GM19035 (cell line): ENCODE measurements around the gene EXOSC2.

Experiments used
- ATAC-seq: cut with Tn5 transposase; IDR thresholded peaks from one replicate; pipeline ENCODE4 v1.9.1; 2021; ENCODE audit not compliant: unreplicated experiment

EXOSC2 gene

GRCh38 chr9:130693426-130694191 lies at the start of gene EXOSC2:
Gene EXOSC2, plus strand, starts transcription at chr9:130693780. Its CDS starts 12 bp downstream, at chr9:130693792.
- peak; percentile 91 for ATAC-seq

GRCh38 chr9:130651221-130651620 lies 42.4 kb upstream of the EXOSC2 start:
- ATAC-seq: no peak

GRCh38 chr9:130651752-130652151 lies 41.8 kb upstream of the EXOSC2 start:
- no peak for ATAC-seq

GRCh38 chr9:130654879-130655278 lies 38.7 kb upstream of the EXOSC2 start:
- ATAC-seq: no peak

GRCh38 chr9:130658893-130659698 lies 34.5 kb upstream of the EXOSC2 start:
- ATAC-seq: no peak

- ATAC-seq: no peak
Measured at GRCh38 chr9:130659699-130660248, 33.8 kb upstream of the EXOSC2 start.

- no peak for ATAC-seq
Measured at GRCh38 chr9:130660326-130660682, 33.3 kb upstream of the EXOSC2 start.

GRCh38 chr9:130660683-130661450 lies 32.7 kb upstream of the EXOSC2 start:
- ATAC-seq: no peak

- ATAC-seq: no peak
Measured at GRCh38 chr9:130661451-130662098, 32.0 kb upstream of the EXOSC2 start.

GRCh38 chr9:130662099-130662969 lies 31.2 kb upstream of the EXOSC2 start:
- ATAC-seq: no peak

GRCh38 chr9:130662970-130663257 lies 30.7 kb upstream of the EXOSC2 start:
- no peak for ATAC-seq

- ATAC-seq: no peak
Measured at GRCh38 chr9:130663258-130663976, 30.2 kb upstream of the EXOSC2 start.

- ATAC-seq: no peak
Measured at GRCh38 chr9:130663977-130664250, 29.7 kb upstream of the EXOSC2 start.

GRCh38 chr9:130664251-130665028 lies 29.1 kb upstream of the EXOSC2 start, which contains the start of gene PRDM12:
Gene PRDM12, plus strand, starts transcription at chr9:130664594. Its CDS starts 60 bp downstream, at chr9:130664654.
- no peak for ATAC-seq

GRCh38 chr9:130665029-130665430 lies 28.6 kb upstream of the EXOSC2 start:
- ATAC-seq: no peak

- no peak for ATAC-seq
Measured at GRCh38 chr9:130665431-130666392, 27.9 kb upstream of the EXOSC2 start.

- ATAC-seq: no peak
Measured at GRCh38 chr9:130666393-130667119, 27.0 kb upstream of the EXOSC2 start.
